NOMO-1 (cell line): Measurements from ENCODE around the gene DUSP8.

Experiments used
- DNase-seq, 2 experiments: peaks; one replicate each; lab custom pipeline; 2025; ENCODE audit not compliant: unreplicated experiment in 2 of 2; lab: John Stamatoyannopoulos, UW

Gene DUSP8

DNA sequence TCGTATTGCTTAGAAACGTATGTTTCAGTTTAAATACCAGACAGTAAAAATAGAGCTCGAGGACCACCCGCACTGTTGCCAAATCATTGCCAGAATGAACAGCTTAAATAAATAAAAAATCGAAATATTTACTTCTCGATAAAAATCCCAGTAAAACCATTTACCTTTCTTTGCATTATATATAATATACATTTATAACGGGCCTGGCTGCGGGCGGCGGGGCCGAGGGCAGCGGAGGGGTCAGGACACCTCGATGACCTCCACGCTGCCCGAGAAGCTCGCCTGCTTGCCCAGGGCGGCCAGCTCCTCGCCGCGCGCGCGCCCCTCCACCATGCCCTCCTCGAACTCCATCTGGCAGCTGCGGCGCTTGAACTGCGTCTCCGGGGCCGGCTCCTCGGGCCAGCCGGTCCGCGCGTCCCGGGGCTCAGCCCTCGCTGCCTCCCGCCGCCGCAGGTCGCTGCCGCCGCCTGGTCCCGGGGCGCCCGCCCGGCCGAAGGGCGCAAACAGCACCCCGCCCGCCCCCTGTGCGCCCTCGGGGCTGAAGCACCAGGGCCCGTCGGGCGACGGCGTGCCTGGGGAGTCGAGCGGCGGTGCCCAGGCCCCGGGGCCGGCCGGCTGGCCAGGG is 15.7 kb downstream of the DUSP8 start:
- no peak for DNase-seq

DNA sequence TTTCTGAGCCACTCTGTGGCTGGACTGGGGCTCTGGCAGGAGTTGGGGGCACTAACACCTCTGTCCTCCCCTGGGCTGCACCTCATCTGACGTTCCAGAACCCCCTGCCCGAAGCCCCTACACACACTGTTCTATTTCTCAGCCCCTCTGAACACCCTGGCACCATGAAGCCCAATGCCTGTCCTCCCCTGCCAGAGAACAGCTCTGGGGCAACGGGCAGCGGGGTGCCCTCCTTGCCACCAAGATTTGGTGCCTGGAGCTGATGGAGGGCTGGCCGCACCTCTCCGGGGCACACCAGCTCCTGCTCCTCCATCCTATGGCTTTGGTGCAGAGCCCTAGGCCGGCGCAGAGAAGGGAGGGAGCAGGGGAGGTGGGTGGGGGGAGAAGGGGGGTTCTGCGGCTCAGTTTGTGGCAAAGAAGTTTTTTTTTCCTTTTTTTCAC is 16.3 kb downstream of the DUSP8 start:
- no peak for DNase-seq

DNA sequence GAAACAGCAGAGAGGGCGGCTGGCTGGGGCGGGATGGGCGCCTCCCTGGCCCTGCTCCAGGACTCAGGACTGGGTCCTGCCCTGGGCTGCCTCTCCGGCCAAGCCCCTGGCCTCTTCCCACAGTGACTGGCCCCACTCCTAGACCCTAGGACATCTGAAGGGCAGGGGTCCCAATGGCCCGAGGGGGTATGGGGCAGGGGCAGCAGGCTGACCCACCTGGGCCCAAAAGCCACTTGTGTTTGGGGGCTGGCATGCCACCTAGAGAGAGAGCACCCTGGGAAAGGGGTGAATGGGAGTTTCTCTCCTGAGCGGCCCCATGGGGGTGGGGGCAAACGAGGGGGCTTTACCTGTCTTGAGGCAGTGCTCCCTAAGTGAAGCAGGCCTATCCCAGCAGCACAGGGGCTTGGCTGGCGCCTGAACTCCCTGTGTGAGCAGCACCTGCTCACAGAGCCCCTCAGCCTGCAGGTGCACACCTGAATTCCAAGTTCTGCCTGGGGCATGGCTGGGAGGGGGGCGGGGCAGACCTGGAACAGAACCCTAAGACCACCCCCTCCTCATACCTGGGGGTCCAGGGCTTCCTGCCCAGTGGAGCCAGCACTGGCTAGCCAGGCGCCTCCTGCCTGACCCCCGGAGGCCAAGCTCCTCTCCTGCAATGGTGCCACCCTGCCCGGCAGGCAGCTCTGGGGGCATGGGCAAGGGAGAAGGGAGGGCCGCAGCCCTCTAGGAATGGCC is 16.9 kb downstream of the DUSP8 start:
- no peak for DNase-seq

GRCh38 chr11:1553808-1554594 is 18.1 kb downstream of the DUSP8 start:
- DNase-seq: no peak

DNA sequence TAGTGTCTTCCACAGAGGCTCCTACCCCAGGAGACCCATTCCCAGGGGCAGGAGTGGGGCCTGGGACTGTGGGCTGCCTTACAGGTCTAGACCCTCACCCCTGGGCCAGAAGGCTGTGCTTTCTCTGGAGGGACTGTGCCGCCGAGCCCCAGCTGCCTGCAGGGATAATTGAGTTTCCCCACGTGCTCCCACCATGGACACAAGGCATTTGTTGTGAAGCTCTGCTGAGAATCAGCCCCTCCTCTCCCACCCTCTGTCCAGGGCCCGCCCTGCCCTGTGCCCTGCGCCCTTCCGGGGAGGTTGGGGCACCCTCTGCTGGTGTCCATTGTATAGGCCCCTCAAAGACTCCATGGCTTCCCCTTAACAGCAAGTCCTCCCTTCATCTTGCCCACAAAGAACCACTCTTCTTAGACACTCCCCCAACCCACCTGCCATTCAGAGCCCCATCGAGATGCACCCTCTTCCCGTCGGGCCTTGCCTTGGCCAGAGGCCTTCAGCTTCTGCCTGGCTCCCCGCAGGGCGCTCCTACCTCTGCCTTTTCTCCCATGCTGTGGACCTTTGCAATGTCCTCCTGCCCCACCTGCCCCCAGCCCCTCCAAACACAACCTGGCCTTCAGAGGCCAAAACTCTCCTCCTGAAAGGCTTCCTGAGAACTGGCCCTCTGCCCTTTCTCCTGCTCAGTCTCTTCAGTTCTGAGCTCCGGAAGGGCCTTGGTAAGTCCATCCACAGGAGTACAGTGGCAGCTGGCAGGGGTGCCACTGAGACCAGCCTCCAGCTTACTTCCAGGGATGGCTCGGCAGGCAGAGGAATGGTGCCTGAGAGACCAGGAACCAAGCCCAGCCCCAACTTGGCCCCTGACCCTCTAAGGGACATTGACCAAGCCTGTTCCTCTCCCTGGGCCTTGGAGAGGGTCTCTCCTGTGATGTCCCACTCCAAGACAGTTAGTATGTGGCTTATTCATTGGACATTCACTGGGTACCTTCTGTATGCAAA is 22.4 kb downstream of the DUSP8 start:
- DNase-seq: no peak

DNA sequence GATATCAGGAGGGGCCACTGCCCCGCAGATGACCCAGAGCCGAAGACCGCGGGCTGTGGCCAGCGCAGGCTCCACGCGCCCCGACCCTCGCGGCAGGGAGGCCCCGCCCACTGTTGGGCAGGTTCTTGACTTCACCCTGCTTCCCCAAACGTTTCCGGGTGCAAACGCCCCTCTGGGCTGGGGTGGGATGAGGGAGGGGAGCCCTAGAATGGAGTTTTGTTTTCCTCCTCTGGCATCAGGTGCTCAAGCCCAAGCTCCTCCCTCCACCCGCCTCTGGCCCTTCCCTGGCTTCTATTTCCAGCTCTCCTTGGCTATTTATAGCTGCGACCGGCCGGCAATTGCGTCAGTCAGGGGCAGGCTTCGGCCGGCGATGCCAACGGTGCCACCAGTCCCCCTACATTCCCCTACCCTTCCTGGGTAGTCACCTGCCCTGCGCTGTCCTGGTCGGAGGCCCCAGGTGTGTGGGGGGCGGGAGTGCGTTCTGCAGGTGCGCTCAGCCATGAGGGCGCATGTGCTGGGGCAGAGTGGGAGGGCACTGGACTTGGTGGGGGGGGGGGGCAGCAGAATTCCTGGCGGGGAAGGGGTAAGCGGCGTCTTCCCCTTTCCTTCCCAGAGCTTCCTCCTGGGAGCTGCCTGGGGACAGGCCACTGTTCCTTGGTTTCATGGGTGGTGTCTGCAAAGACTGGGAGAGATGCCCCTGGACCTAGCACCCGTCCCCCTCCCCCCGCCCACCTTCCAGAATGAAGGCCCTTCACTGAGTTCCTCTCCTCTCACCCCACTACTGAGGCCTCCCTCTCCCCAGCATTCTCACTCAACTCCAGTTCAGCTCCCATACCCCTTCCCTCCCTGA is 23.6 kb downstream of the DUSP8 start:
- peak; percentile 37 to 45 for DNase-seq

- no peak for DNase-seq
Measured at GRCh38 chr11:1547467-1548098, 24.5 kb downstream of the DUSP8 start.

GRCh38 chr11:1546536-1547466 is 25.3 kb downstream of the DUSP8 start:
- DNase-seq: peak; percentile 17 to 19

DNA sequence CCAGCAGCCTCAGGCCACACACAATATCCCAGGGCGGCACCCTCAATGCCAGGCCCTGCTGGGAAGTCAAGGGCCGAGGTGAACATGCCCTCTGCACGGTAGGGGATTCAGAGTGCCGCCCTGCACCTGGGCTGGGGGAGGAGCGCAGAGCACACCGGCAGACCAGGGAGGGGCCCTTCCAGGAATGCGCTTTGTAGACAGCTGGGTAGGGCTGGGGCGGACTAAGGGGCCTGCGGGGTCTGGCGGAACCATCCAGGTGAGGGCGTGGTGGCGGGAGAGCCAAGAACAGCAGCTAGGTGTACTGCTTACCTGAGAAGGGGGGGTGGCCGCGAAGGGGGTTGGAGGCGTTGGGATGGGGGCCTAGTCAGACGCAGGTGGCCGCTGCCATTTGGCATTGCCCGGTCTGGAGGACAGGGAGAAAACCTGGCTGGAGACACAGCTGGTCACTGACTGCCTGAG is 26.0 kb downstream of the DUSP8 start:
- DNase-seq: no peak

DNA sequence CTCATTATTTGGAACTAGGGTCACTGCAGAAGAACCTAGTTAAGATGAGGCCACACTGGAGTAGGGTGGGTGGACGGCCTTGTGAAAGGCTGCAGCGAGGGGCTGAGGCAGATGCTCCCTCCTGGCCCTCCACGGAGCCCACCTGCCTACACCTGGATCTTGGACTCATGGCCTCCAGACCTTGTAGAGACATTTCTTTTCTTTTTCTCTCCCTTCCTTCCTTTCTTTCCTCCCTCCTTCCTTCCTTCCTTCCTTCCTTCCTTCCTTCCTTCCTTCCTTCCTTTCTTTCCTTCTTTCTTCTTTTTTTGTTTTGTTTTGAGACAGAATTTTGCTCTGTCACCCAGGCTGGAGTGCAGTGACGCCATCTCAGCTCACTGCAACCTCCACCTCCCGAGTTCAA is 26.6 kb downstream of the DUSP8 start:
- DNase-seq: no peak

GRCh38 chr11:1544536-1544935 is 27.5 kb downstream of the DUSP8 start:
- no peak for DNase-seq

GRCh38 chr11:1543606-1544263 is 28.3 kb downstream of the DUSP8 start:
- no peak for DNase-seq

GRCh38 chr11:1542267-1542666 is 29.8 kb downstream of the DUSP8 start:
- no peak for DNase-seq

DNA sequence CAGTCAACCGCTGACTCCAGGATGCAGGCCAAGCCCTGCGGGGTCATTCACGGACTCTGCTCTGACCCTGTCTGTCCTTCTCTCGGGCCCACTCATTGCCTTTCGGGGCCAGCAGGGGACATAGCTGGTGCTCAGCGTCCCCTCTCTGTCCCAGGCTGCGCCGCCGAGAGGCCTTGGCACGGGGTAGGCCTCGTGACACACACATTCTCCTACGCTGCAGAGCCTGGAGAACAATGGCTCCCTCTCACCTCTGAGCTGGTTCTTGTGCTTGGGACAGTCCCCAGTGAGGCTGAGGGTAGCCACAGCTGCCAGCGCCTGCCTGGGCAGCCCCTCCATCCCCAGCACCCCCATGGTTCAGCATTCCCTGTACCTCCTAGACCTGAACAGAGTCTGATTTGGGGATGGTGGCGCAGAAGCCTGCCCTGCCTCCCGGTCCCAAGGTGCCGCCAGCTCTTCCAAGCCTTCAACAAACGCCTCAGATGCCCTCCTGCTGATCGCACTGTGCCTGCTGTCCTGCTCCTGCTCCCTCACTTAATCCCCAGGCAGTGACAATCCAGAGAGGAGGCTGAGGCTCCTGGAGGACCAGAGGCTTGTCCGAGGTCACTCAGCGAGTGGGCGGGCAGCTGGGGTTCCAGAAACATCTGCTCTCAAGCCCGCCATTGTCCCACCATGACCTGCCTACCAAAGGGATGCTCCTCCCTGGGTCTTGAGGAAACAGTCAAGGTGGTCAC is 30.4 kb downstream of the DUSP8 start:
- no peak for DNase-seq

- DNase-seq: no peak
Measured at GRCh38 chr11:1540074-1540473, 32.0 kb downstream of the DUSP8 start.

DNA sequence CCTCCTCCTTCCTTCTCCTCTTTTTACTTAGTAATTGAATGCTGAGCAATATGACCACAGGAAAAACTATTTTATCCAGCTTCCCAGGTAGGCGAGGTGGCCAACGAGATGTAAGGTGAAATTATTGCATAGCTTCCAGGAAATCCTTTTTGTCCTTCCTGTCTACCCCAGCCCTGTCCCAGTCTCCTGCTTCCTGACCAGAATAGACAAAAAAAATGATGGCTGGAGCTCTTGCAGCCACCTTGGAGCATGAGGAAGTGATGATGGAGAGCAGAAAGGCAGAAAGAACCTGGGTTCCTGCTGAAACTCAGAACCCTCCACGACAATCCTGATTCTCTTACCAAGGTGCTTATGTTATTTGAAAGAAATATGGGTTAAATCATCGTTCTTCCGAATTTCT is 33.9 kb downstream of the DUSP8 start:
- DNase-seq: no peak
